Right lung (tissue), 5 donors: ENCODE results near the gene PCDHB5. TPM values are rescaled to one million over a fixed set of nuclear protein-coding genes. Genes with fewer than 3 reads are reported as not detected.

Experiments
- polyA plus RNA-seq, 5 donors: library from polyadenylated mRNA; unstranded; fragments of 120-200 nt; gene quantifications; one replicate each; pipeline versions ENCODE4 v1.2.1 to v1.2.3, GENCODE V29; 2013; ENCODE audit warnings: inconsistent platforms in 1 of 5, low replicate concordance in 1 of 5; ENCODE audit not compliant: insufficient read length in 5 of 5, insufficient read depth in 1 of 5

PCDHB5 gene
- polyA plus RNA-seq, 5 donors = 9.1 to 15.4 (median 10.6) TPM

Other genes starting within 250 kb of the PCDHB5 start
- gene PCDHAC1, start 208.9 kb upstream of the PCDHB5 start, polyA plus RNA-seq = under 1 TPM; 0.23 to 0.53 (median 0.30) TPM
- gene PCDHAC2, start 168.7 kb upstream of the PCDHB5 start, polyA plus RNA-seq = 1 to 10 TPM; 2.4 to 4.3 (median 3.5) TPM
- under 1 TPM; 0.06 to 0.20 (median 0.11) TPM for gene PCDHB1, start 83.8 kb upstream of the PCDHB5 start, polyA plus RNA-seq
- gene PCDHB2, start 40.6 kb upstream of the PCDHB5 start, polyA plus RNA-seq = 10 to 100 TPM in 1 of 5 donors, 1 to 10 TPM in 4; 5.7 to 11.9 (median 7.5) TPM
- gene PCDHB3, start 34.7 kb upstream of the PCDHB5 start, polyA plus RNA-seq = 1 to 10 TPM; 1.9 to 3.4 (median 2.8) TPM
- gene PCDHB4, start 13.4 kb upstream of the PCDHB5 start, polyA plus RNA-seq = 1 to 10 TPM; 1.7 to 3.0 (median 2.9) TPM
- 1 to 10 TPM; 2.5 to 3.7 (median 3.0) TPM for gene PCDHB6, start 14.9 kb downstream of the PCDHB5 start, polyA plus RNA-seq
- 1 to 10 TPM; 3.9 to 6.0 (median 4.7) TPM for gene PCDHB7, start 37.4 kb downstream of the PCDHB5 start, polyA plus RNA-seq
- 1 to 10 TPM; 1.1 to 2.5 (median 2.2) TPM for gene PCDHB8, start 42.6 kb downstream of the PCDHB5 start, polyA plus RNA-seq
- gene PCDHB16, start 47.2 kb downstream of the PCDHB5 start, polyA plus RNA-seq = 1 to 10 TPM; 4.7 to 6.6 (median 4.9) TPM
- 1 to 10 TPM; 3.1 to 5.6 (median 4.0) TPM for gene PCDHB9, start 52.0 kb downstream of the PCDHB5 start, polyA plus RNA-seq
- 1 to 10 TPM; 5.0 to 7.5 (median 6.9) TPM for gene PCDHB10, start 57.1 kb downstream of the PCDHB5 start, polyA plus RNA-seq
- 1 to 10 TPM; 1.7 to 4.5 (median 3.3) TPM for gene PCDHB11, start 64.4 kb downstream of the PCDHB5 start, polyA plus RNA-seq
- 1 to 10 TPM; 4.3 to 6.6 (median 5.4) TPM for gene PCDHB12, start 73.5 kb downstream of the PCDHB5 start, polyA plus RNA-seq
- gene PCDHB13, start 78.7 kb downstream of the PCDHB5 start, polyA plus RNA-seq = 1 to 10 TPM; 3.9 to 6.0 (median 5.0) TPM
- 10 to 100 TPM in 1 of 5 donors, 1 to 10 TPM in 4; 9.1 to 10.3 (median 9.3) TPM for gene PCDHB14, start 88.1 kb downstream of the PCDHB5 start, polyA plus RNA-seq
- 10 to 100 TPM in 3 of 5 donors, 1 to 10 TPM in 2; 9.4 to 13.2 (median 10.2) TPM for gene PCDHB15, start 110.2 kb downstream of the PCDHB5 start, polyA plus RNA-seq
- gene SLC25A2, start 168.8 kb downstream of the PCDHB5 start, polyA plus RNA-seq = under 1 TPM; 0.08 to 0.26 (median 0.17) TPM
- 100 to 1,000 TPM; 124 to 151 (median 140) TPM for gene TAF7, start 185.6 kb downstream of the PCDHB5 start, polyA plus RNA-seq
- 1 to 10 TPM in 1 of 5 donors, under 1 TPM in 4; 0.50 to 1.0 (median 0.72) TPM for gene PCDHGA1, start 195.3 kb downstream of the PCDHB5 start, polyA plus RNA-seq
- 1 to 10 TPM; 3.0 to 7.3 (median 4.2) TPM for gene PCDHGA2, start 203.6 kb downstream of the PCDHB5 start, polyA plus RNA-seq
- gene PCDHGA3, start 208.6 kb downstream of the PCDHB5 start, polyA plus RNA-seq = 1 to 10 TPM; 2.0 to 3.9 (median 2.8) TPM
- gene PCDHGB1, start 214.9 kb downstream of the PCDHB5 start, polyA plus RNA-seq = 1 to 10 TPM; 1.2 to 1.7 (median 1.7) TPM
- gene PCDHGA4, start 219.8 kb downstream of the PCDHB5 start, polyA plus RNA-seq = 1 to 10 TPM; 1.9 to 3.3 (median 2.4) TPM
- gene PCDHGB2, start 224.8 kb downstream of the PCDHB5 start, polyA plus RNA-seq = 1 to 10 TPM; 4.0 to 6.0 (median 4.3) TPM
- gene PCDHGA5, start 229.0 kb downstream of the PCDHB5 start, polyA plus RNA-seq = 1 to 10 TPM; 2.7 to 4.5 (median 3.7) TPM
- gene PCDHGB3, start 235.0 kb downstream of the PCDHB5 start, polyA plus RNA-seq = 1 to 10 TPM; 2.0 to 3.0 (median 2.5) TPM
- gene PCDHGA6, start 238.7 kb downstream of the PCDHB5 start, polyA plus RNA-seq = 1 to 10 TPM; 4.2 to 6.1 (median 4.6) TPM
- gene PCDHGA7, start 247.5 kb downstream of the PCDHB5 start, polyA plus RNA-seq = 1 to 10 TPM; 1.7 to 2.1 (median 1.9) TPM